Vagina (tissue), 2 donors: ENCODE data around the gene NIPBL. TPM values are rescaled to one million over a fixed set of nuclear protein-coding genes. Genes with fewer than 3 reads are reported as not detected.

ENCODE experiments used
- DNase-seq, 2 donors: peaks; one replicate each; pipeline ENCODE4 v3.0.0-alpha.2; 2017; ENCODE audit errors: extremely low spot score in 2 of 2
- H3K27ac ChIP-seq: fragments of 200-600 bp; sonication (generic); one replicate; pipeline ENCODE4 v1.5.1; 2019
- H3K27me3 ChIP-seq: fragments of 200-600 bp; sonication (generic); one replicate; pipeline ENCODE4 v1.5.1; 2019
- H3K36me3 ChIP-seq, 2 donors: fragments of 200-600 bp; sonication (generic); one replicate each; pipeline ENCODE4 v1.5.1; 2017 to 2019
- H3K4me1 ChIP-seq: fragments of 200-600 bp; sonication (generic); one replicate; pipeline ENCODE4 v1.5.1; 2019
- H3K4me3 ChIP-seq, 2 donors: fragments of 200-600 bp; sonication (generic); 1 replicate in 1 of 2; 2 replicates in 1 of 2; pipeline ENCODE4 v1.5.1; 2016 to 2019
- H3K9me3 ChIP-seq: fragments of 200-600 bp; sonication (generic); one replicate; pipeline ENCODE4 v1.5.1; 2019
- CTCF ChIP-seq, 3 experiments: fragments of 450-650 bp in 2 of 3; fragments of 200-600 bp in 1 of 3; sonication (generic) in 1 of 3; IDR thresholded peaks; one replicate each; pipeline ENCODE4 v1.5.1; 2017 to 2019; ENCODE audit warnings: antibody characterized with exemption in 3 of 3, mild to moderate bottlenecking in 2 of 3, moderate library complexity in 2 of 3
- POLR2A ChIP-seq, 2 donors: fragments of 450-650 bp; IDR thresholded peaks; one replicate each; pipeline ENCODE4 v1.6.1; 2017; ENCODE audit warnings: antibody characterized with exemption in 2 of 2, mild to moderate bottlenecking in 2 of 2, moderate library complexity in 2 of 2
- POLR2AphosphoS5 ChIP-seq, 2 donors: sonication (generic); formaldehyde crosslinking; IDR thresholded peaks; one replicate each; pipeline ENCODE4 v1.9.0; 2017; ENCODE audit warnings: antibody characterized with exemption in 2 of 2, mild to moderate bottlenecking in 2 of 2, low read depth in 1 of 2; ENCODE audit not compliant: insufficient read depth in 1 of 2
- intact Hi-C: fragments of 100-400 bp; cut with DNase I; formaldehyde crosslinking; loops from one replicate; pipeline ENCODE4 v1.15.1; 2023
- total RNA-seq: library from RNA; depleted of rRNA; stranded (reverse); fragments of >200 nt; gene quantifications from one replicate; pipeline ENCODE4 v1.2.3, GENCODE V29; 2016

NIPBL gene
- total RNA-seq, 1 donor from 2014 or later = 67.8 TPM

- no peak overlapping the region for H3K27ac ChIP-seq
- no peaks in the 10 kb centered on the region for H3K9me3 ChIP-seq
- DNase-seq = no peak
- no peak overlapping the region for H3K4me3 ChIP-seq
- no peaks in the 10 kb centered on the region for H3K27me3 ChIP-seq
- TF ChIP-seq POLR2A (IDR thresholded peaks at IDR 0.05) (no peak), CTCF (IDR thresholded peaks at IDR 0.05) (no peak), POLR2AphosphoS5 (IDR thresholded peaks at IDR 0.05; ENCODE audit: insufficient read depth in 1 of 2, low read depth in 1 of 2) (no peak)
- peaks cover 0 to 55% of the 10 kb centered on the region in 2 donors for H3K36me3 ChIP-seq
- intact Hi-C loops = no loop called here
- no peaks in the 10 kb centered on the region for H3K4me1 ChIP-seq
Observed at GRCh38 chr5:37015795-37016666, 139.5 kb downstream of the NIPBL start.

GRCh38 chr5:37028910-37029309 is 152.3 kb downstream of the NIPBL start:
- intact Hi-C loops = no loop called here
- peaks cover 3 to 51% of the 10 kb centered on the region in 2 donors for H3K36me3 ChIP-seq
- H3K4me3 ChIP-seq = no peak overlapping the region
- no peaks in the 10 kb centered on the region for H3K9me3 ChIP-seq
- no peaks in the 10 kb centered on the region for H3K27me3 ChIP-seq
- TF ChIP-seq POLR2A (IDR thresholded peaks at IDR 0.05) = no peak
- no peak for TF ChIP-seq CTCF (IDR thresholded peaks at IDR 0.05)
- TF ChIP-seq POLR2AphosphoS5 (IDR thresholded peaks at IDR 0.05; ENCODE audit: insufficient read depth in 1 of 2, low read depth in 1 of 2) = no peak
- H3K4me1 ChIP-seq = no peaks in the 10 kb centered on the region
- no peak overlapping the region for H3K27ac ChIP-seq
- no peak for DNase-seq

- intact Hi-C loops = no loop called here
- H3K4me3 ChIP-seq = no peak overlapping the region
- no peak for DNase-seq
- peaks cover 3 to 46% of the 10 kb centered on the region in 2 donors for H3K36me3 ChIP-seq
- no peaks in the 10 kb centered on the region for H3K9me3 ChIP-seq
- TF ChIP-seq CTCF (IDR thresholded peaks at IDR 0.05) = no peak
- no peak for TF ChIP-seq POLR2A (IDR thresholded peaks at IDR 0.05)
- no peak for TF ChIP-seq POLR2AphosphoS5 (IDR thresholded peaks at IDR 0.05; ENCODE audit: insufficient read depth in 1 of 2, low read depth in 1 of 2)
- no peaks in the 10 kb centered on the region for H3K27me3 ChIP-seq
- H3K4me1 ChIP-seq = no peaks in the 10 kb centered on the region
- H3K27ac ChIP-seq = no peak overlapping the region
Observed at GRCh38 chr5:37029436-37029835, 152.9 kb downstream of the NIPBL start.

- Histone ChIP-seq H3K4me3 (no peak overlapping the region), H3K27me3 (no peaks in the 10 kb centered on the region), H3K4me1 (no peaks in the 10 kb centered on the region), H3K27ac (no peak overlapping the region), H3K9me3 (no peaks in the 10 kb centered on the region), H3K36me3 (peaks cover 0 to 12% of the 10 kb centered on the region in 2 donors)
- no peak for TF ChIP-seq CTCF (IDR thresholded peaks at IDR 0.05)
- TF ChIP-seq POLR2A (IDR thresholded peaks at IDR 0.05) = no peak
- no peak for TF ChIP-seq POLR2AphosphoS5 (IDR thresholded peaks at IDR 0.05; ENCODE audit: insufficient read depth in 1 of 2, low read depth in 1 of 2)
- intact Hi-C loops = no loop called here
- DNase-seq = no peak
Observed at GRCh38 chr5:37034955-37035354, 158.4 kb downstream of the NIPBL start.

- Histone ChIP-seq H3K4me3 (no peak overlapping the region), H3K27ac (no peak overlapping the region), H3K9me3 (no peaks in the 10 kb centered on the region), H3K27me3 (no peaks in the 10 kb centered on the region), H3K4me1 (no peaks in the 10 kb centered on the region), H3K36me3 (no peaks in the 10 kb centered on the region)
- no peak for DNase-seq
- intact Hi-C loops = no loop called here
- no peak for TF ChIP-seq POLR2AphosphoS5 (IDR thresholded peaks at IDR 0.05; ENCODE audit: insufficient read depth in 1 of 2, low read depth in 1 of 2)
- TF ChIP-seq POLR2A (IDR thresholded peaks at IDR 0.05) = no peak
- TF ChIP-seq CTCF (IDR thresholded peaks at IDR 0.05) = no peak
Observed at GRCh38 chr5:37037840-37038239, 161.3 kb downstream of the NIPBL start.
